Measurements from ENCODE around the gene AMD1. TPM values are rescaled to one million over a fixed set of nuclear protein-coding genes. Genes with fewer than 3 reads are reported as not detected.

The AMD1 gene
- total RNA-seq, 2 experiments from 2014 or later: 71.2 to 85.1 TPM

GRCh38 chr6:110933912-110934311 lies 59.3 kb downstream of the AMD1 start:
- no peak for DNase-seq
- CTCF ChIA-PET: interaction anchor here (1.1 to 1.5 kb wide), 2 partner anchors 11 to 252 kb away, joined by 3 read pairs; no protein-coding TSS in a partner anchor
- no peak for ATAC-seq
- Mint-ChIP-seq H3K9me3 (ENCODE audit: low read depth) (no peaks in the 10 kb centered on the region), H3K27ac (no peak overlapping the region), H3K27me3 (no peaks in the 10 kb centered on the region), H3K36me3 (peaks cover 1% of the 10 kb centered on the region), H3K4me1 (peaks cover 10% of the 10 kb centered on the region), H3K4me3 (no peak overlapping the region)

- CTCF ChIA-PET: interaction anchor here (1.1 kb wide), 1 partner anchor 253 kb away, joined by 3 read pairs; no protein-coding TSS in a partner anchor
- Mint-ChIP-seq H3K4me1 (peaks cover 14% of the 10 kb centered on the region), H3K27me3 (no peaks in the 10 kb centered on the region), H3K4me3 (no peak overlapping the region), H3K27ac (no peak overlapping the region), H3K9me3 (ENCODE audit: low read depth) (no peaks in the 10 kb centered on the region), H3K36me3 (peaks cover 1% of the 10 kb centered on the region)
- no peak for DNase-seq
- ATAC-seq: no peak
Measured at GRCh38 chr6:110934381-110934898, 59.9 kb downstream of the AMD1 start.

GRCh38 chr6:110935171-110935570 lies 60.6 kb downstream of the AMD1 start:
- ATAC-seq (no peak), DNase-seq (no peak)
- H3K36me3 Mint-ChIP-seq: peaks cover 1% of the 10 kb centered on the region
- CTCF ChIA-PET: no interaction called here
- no peaks in the 10 kb centered on the region for H3K27me3 Mint-ChIP-seq
- H3K4me3 Mint-ChIP-seq: no peak overlapping the region
- no peaks in the 10 kb centered on the region for H3K9me3 Mint-ChIP-seq (ENCODE audit: low read depth)
- H3K27ac Mint-ChIP-seq: no peak overlapping the region
- peaks cover 13% of the 10 kb centered on the region for H3K4me1 Mint-ChIP-seq

- Mint-ChIP-seq H3K4me3 (no peak overlapping the region), H3K36me3 (peaks cover 1% of the 10 kb centered on the region), H3K27me3 (no peaks in the 10 kb centered on the region), H3K4me1 (peaks cover 7% of the 10 kb centered on the region), H3K9me3 (ENCODE audit: low read depth) (no peaks in the 10 kb centered on the region), H3K27ac (no peak overlapping the region)
- ATAC-seq: no peak
- DNase-seq: no peak
- CTCF ChIA-PET: no interaction called here
Measured at GRCh38 chr6:110938171-110938570, 63.6 kb downstream of the AMD1 start.

- Mint-ChIP-seq H3K4me3 (no peak overlapping the region), H3K4me1 (peaks cover 13% of the 10 kb centered on the region), H3K27ac (peak overlapping the region; percentile 55), H3K9me3 (ENCODE audit: low read depth) (no peaks in the 10 kb centered on the region), H3K27me3 (no peaks in the 10 kb centered on the region), H3K36me3 (peaks cover 3% of the 10 kb centered on the region)
- CTCF ChIA-PET: interaction anchor here (0.6 to 1.6 kb wide), 5 partner anchors 11 to 255 kb away, joined by 3 read pairs; partner anchors contain the start of genes CDK19 and GTF3C6
- DNase-seq (peak; percentile 47), ATAC-seq (peak; percentile 43)
Measured at GRCh38 chr6:110939429-110940200, 65.0 kb downstream of the AMD1 start.

GRCh38 chr6:110944681-110945151 lies 70.1 kb downstream of the AMD1 start:
- Mint-ChIP-seq H3K9me3 (ENCODE audit: low read depth) (no peaks in the 10 kb centered on the region), H3K27ac (peak overlapping the region; percentile 88), H3K27me3 (no peaks in the 10 kb centered on the region), H3K4me3 (peak overlapping the region; percentile 11), H3K36me3 (peaks cover 2% of the 10 kb centered on the region), H3K4me1 (peaks cover 18% of the 10 kb centered on the region)
- ATAC-seq (peak; percentile 97), DNase-seq (peak; percentile 78)
- CTCF ChIA-PET: interaction anchor here (0.5 to 2.0 kb wide), 17 partner anchors 9 to 416 kb away, joined by 3 to 8 read pairs (median 3); partner anchors contain the start of genes AMD1 and GTF3C6

Other genes starting within 250 kb of the AMD1 start
- 10 to 100 TPM; 27.8 to 29.4 TPM for gene CDK19, start 59.3 kb upstream of the AMD1 start, total RNA-seq
- 100 to 1,000 TPM in 1 of 2 experiments, 10 to 100 TPM in 1; 84.6 to 123 TPM for gene GTF3C6, start 83.9 kb downstream of the AMD1 start, total RNA-seq
- gene RPF2, start 107.3 kb downstream of the AMD1 start, total RNA-seq: 10 to 100 TPM; 26.4 to 32.6 TPM
- gene SLC16A10, start 212.7 kb downstream of the AMD1 start, total RNA-seq: 1 to 10 TPM; 2.4 to 4.8 TPM

Data from activated CD8-positive, alpha-beta memory T cell treated with anti-CD3 and anti-CD28 coated beads, Interleukin-2, amount 10 ng/mL, durations not matched to agents 7 days and 5 days (primary cell).